Chondrocyte (in vitro differentiated cells): ENCODE results near the gene TMEM171. TPM values are rescaled to one million over a fixed set of nuclear protein-coding genes. Genes with fewer than 3 reads are reported as not detected.

Experiments used
- DNase-seq: peaks from one replicate; pipeline ENCODE4 v3.0.0; 2021; ENCODE audit warnings: mixed read lengths, low spot score
- H3K27ac Mint-ChIP-seq: one replicate; pipeline ENCODE4 v1.8.0; 2021; ENCODE audit warnings: mild to moderate bottlenecking, moderate library complexity, mixed read lengths; ENCODE audit not compliant: unreplicated experiment
- H3K27me3 Mint-ChIP-seq: 2 replicates; pipeline ENCODE4 v1.8.0; 2021; ENCODE audit warnings: low read depth, mixed read lengths
- H3K36me3 Mint-ChIP-seq: 2 replicates; pipeline ENCODE4 v1.8.0; 2021; ENCODE audit warnings: low read depth, mixed read lengths
- H3K4me1 Mint-ChIP-seq: 2 replicates; pipeline ENCODE4 v1.8.0; 2021; ENCODE audit warnings: low read depth, mild to moderate bottlenecking, mixed read lengths
- H3K4me3 Mint-ChIP-seq: one replicate; pipeline ENCODE4 v1.8.0; 2021; ENCODE audit warnings: mild to moderate bottlenecking, moderate library complexity, mixed read lengths; ENCODE audit not compliant: unreplicated experiment
- H3K9me3 Mint-ChIP-seq: 2 replicates; pipeline ENCODE4 v1.8.0; 2021; ENCODE audit warnings: low read depth, mixed read lengths
- total RNA-seq: library from RNA; stranded (reverse); gene quantifications from 3 replicates; pipeline ENCODE4 v1.2.1, GENCODE V29; 2021
- TF ChIP-seq, protein P1 (sequence below): fragments of 200-600 bp; sonication (generic); IDR thresholded peaks from 2 replicates; pipeline ENCODE4 v1.5.0; 2021; ENCODE audit warnings: antibody characterized with exemption, mild to moderate bottlenecking, moderate library complexity

Gene TMEM171
- total RNA-seq, 1 donor from 2014 or later, result 2.6 TPM

DNA sequence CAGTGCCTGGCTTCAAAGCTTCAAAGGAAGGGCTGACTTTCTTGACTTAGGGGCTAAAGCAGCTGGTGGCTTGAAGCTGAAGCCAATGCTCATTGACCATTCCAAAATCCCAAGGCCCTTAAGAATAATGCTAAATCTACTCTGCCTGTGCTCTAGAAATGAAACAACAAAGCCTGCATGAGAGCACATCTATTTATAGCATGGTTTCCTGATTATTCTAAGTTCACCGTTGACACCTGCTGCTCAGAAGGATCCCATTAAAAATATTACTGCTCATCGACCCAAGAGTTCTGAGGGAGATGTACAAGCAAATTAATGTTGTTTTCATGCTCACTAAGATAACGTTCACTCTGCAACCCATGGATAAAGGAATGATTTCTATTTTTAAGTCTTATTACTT, 59.4 kb downstream of the TMEM171 start:
- H3K4me1 Mint-ChIP-seq, result peaks cover 1% of the 10 kb centered on the region
- no peak overlapping the region for H3K27ac Mint-ChIP-seq
- H3K9me3 Mint-ChIP-seq, result peaks cover 4% of the 10 kb centered on the region
- TF ChIP-seq, protein P1, sequence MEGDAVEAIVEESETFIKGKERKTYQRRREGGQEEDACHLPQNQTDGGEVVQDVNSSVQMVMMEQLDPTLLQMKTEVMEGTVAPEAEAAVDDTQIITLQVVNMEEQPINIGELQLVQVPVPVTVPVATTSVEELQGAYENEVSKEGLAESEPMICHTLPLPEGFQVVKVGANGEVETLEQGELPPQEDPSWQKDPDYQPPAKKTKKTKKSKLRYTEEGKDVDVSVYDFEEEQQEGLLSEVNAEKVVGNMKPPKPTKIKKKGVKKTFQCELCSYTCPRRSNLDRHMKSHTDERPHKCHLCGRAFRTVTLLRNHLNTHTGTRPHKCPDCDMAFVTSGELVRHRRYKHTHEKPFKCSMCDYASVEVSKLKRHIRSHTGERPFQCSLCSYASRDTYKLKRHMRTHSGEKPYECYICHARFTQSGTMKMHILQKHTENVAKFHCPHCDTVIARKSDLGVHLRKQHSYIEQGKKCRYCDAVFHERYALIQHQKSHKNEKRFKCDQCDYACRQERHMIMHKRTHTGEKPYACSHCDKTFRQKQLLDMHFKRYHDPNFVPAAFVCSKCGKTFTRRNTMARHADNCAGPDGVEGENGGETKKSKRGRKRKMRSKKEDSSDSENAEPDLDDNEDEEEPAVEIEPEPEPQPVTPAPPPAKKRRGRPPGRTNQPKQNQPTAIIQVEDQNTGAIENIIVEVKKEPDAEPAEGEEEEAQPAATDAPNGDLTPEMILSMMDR, result no peak
- H3K36me3 Mint-ChIP-seq, result peaks cover 6% of the 10 kb centered on the region
- no peak for DNase-seq
- peaks cover 9% of the 10 kb centered on the region for H3K27me3 Mint-ChIP-seq
- H3K4me3 Mint-ChIP-seq, result no peak overlapping the region

- H3K36me3 Mint-ChIP-seq, result peaks cover 6% of the 10 kb centered on the region
- H3K27ac Mint-ChIP-seq, result no peak overlapping the region
- H3K9me3 Mint-ChIP-seq, result peaks cover 7% of the 10 kb centered on the region
- no peak for DNase-seq
- peaks cover 9% of the 10 kb centered on the region for H3K27me3 Mint-ChIP-seq
- no peaks in the 10 kb centered on the region for H3K4me1 Mint-ChIP-seq
- TF ChIP-seq, protein P1, result no peak
- no peak overlapping the region for H3K4me3 Mint-ChIP-seq
These were observed 60.2 kb downstream of the TMEM171 start for GRCh38 chr5:73180566-73180965.

Other genes starting within 250 kb of the TMEM171 start
- 22.4 to 24.8 TPM (median 22.5 TPM) in 3 replicates for gene FCHO2, start 164.5 kb upstream of the TMEM171 start, total RNA-seq
- not detected in 3 replicates for gene TMEM174, start 52.6 kb downstream of the TMEM171 start, total RNA-seq